Activated T-helper 1 cell treated with Interleukin-2 at 50 U/mL for 16 hours (primary cell): ENCODE measurements around the gene CASP3.

Experiments used
- DNase-seq: peaks from one replicate; pipeline ENCODE4 v3.0.0-alpha.2; 2020; ENCODE audit warnings: low read depth

The CASP3 gene

GRCh38 chr4:184649026-184649970 is at the start of gene CASP3, which contains the start of gene PRIMPOL:
Gene CASP3 (minus strand): TSS chr4:184649447. CDS start chr4:184638453, 10,994 bp downstream.
Gene PRIMPOL (plus strand): TSS chr4:184649738. CDS start chr4:184657141, 7,403 bp downstream.
- peak; percentile 98 for DNase-seq

- no peak for DNase-seq
These were observed 48.7 kb upstream of the CASP3 start for GRCh38 chr4:184697956-184698355.

GRCh38 chr4:184695178-184695896 is 46.1 kb upstream of the CASP3 start:
- DNase-seq: no peak

- DNase-seq: no peak
These were observed 45.2 kb upstream of the CASP3 start for GRCh38 chr4:184694412-184694956.

- DNase-seq: no peak
These were observed 43.8 kb upstream of the CASP3 start for GRCh38 chr4:184693056-184693455.

GRCh38 chr4:184689681-184690080 is 40.4 kb upstream of the CASP3 start:
- DNase-seq: no peak

GRCh38 chr4:184688447-184688846 is 39.2 kb upstream of the CASP3 start:
- DNase-seq: no peak

GRCh38 chr4:184688005-184688404 is 38.8 kb upstream of the CASP3 start:
- no peak for DNase-seq

- no peak for DNase-seq
These were observed 35.4 kb upstream of the CASP3 start for GRCh38 chr4:184684491-184685189.

GRCh38 chr4:184681916-184682315 is 32.7 kb upstream of the CASP3 start:
- DNase-seq: no peak

- DNase-seq: no peak
These were observed 31.5 kb upstream of the CASP3 start for GRCh38 chr4:184680698-184681097.

GRCh38 chr4:184675821-184676492 is 26.7 kb upstream of the CASP3 start:
- no peak for DNase-seq

GRCh38 chr4:184675018-184675417 is 25.8 kb upstream of the CASP3 start:
- no peak for DNase-seq

- no peak for DNase-seq
These were observed 24.8 kb upstream of the CASP3 start for GRCh38 chr4:184674011-184674410.

GRCh38 chr4:184672741-184673140 is 23.5 kb upstream of the CASP3 start:
- DNase-seq: no peak

- no peak for DNase-seq
These were observed 21.9 kb upstream of the CASP3 start for GRCh38 chr4:184671101-184671500.

- DNase-seq: no peak
These were observed 20.0 kb upstream of the CASP3 start for GRCh38 chr4:184669251-184669650.

GRCh38 chr4:184668511-184669114 is 19.4 kb upstream of the CASP3 start:
- no peak for DNase-seq

- DNase-seq: no peak
These were observed 18.8 kb upstream of the CASP3 start for GRCh38 chr4:184668096-184668495.

GRCh38 chr4:184666670-184667069 is 17.4 kb upstream of the CASP3 start:
- no peak for DNase-seq
